Stimulated activated CD4-positive, alpha-beta T cell treated with anti-CD3 and anti-CD28 coated beads, Interleukin-15, amount 100 ng/mL, for 48 hours (primary cell): Measurements from ENCODE around the gene RAB4B.
"Not testable (repeated sequence)": the region's sequence is repeated elsewhere in the genome, so short reads cannot be mapped to it uniquely, and the experiment has no call there.

Experiments used
- DNase-seq, 2 donors: peaks; one replicate each; pipeline ENCODE4 v3.0.0-alpha.2; 2020; ENCODE audit warnings: low read depth in 2 of 2

Gene RAB4B

GRCh38 chr19:40750874-40751537 lies 27.0 kb upstream of the RAB4B start, which contains the start of gene SNRPA:
Gene SNRPA (plus strand): TSS chr19:40751203. CDS start chr19:40751409, 206 bp downstream.
- DNase-seq: peak; percentile 95 to 96

GRCh38 chr19:40752257-40752781 lies 25.7 kb upstream of the RAB4B start:
- no peak for DNase-seq

- DNase-seq: peak; percentile 54 to 61
Observed at GRCh38 chr19:40754611-40755247, 23.3 kb upstream of the RAB4B start.

GRCh38 chr19:40755248-40755624 lies 22.8 kb upstream of the RAB4B start:
- DNase-seq: no peak

- no peak for DNase-seq
Observed at GRCh38 chr19:40755791-40756190, 22.3 kb upstream of the RAB4B start.

GRCh38 chr19:40756502-40757110 lies 21.4 kb upstream of the RAB4B start:
- DNase-seq: no peak

- no peak for DNase-seq
Observed at GRCh38 chr19:40758491-40758890, 19.6 kb upstream of the RAB4B start.

- DNase-seq: no peak
Observed at GRCh38 chr19:40759352-40759751, 18.7 kb upstream of the RAB4B start.

- DNase-seq: no peak
Observed at GRCh38 chr19:40762754-40763470, 15.1 kb upstream of the RAB4B start.

- no peak for DNase-seq
Observed at GRCh38 chr19:40763526-40763925, 14.5 kb upstream of the RAB4B start.

GRCh38 chr19:40763963-40764362 lies 14.1 kb upstream of the RAB4B start:
- no peak for DNase-seq

- DNase-seq: not testable (repeated sequence)
Observed at GRCh38 chr19:40766385-40766784, 11.7 kb upstream of the RAB4B start.

GRCh38 chr19:40768869-40769268 lies 9.2 kb upstream of the RAB4B start:
- no peak for DNase-seq

- not testable (repeated sequence) for DNase-seq
Observed at GRCh38 chr19:40771101-40771862, 6.8 kb upstream of the RAB4B start.

- no peak for DNase-seq
Observed at GRCh38 chr19:40774916-40775631, 3.0 kb upstream of the RAB4B start, which contains the start of gene MIA. Gene MIA (plus strand): TSS chr19:40775521. CDS start chr19:40775543, 22 bp downstream.

GRCh38 chr19:40775632-40776022 lies 2.4 kb upstream of the RAB4B start:
- DNase-seq: no peak

GRCh38 chr19:40776364-40776763 lies 1.7 kb upstream of the RAB4B start:
- no peak for DNase-seq

- peak; percentile 85 to 88 for DNase-seq
Observed at GRCh38 chr19:40776932-40777644, 959 bp upstream of the RAB4B start.

GRCh38 chr19:40777645-40777936 lies 456 bp upstream of the RAB4B start:
- no peak for DNase-seq

- no peak for DNase-seq
Observed at GRCh38 chr19:40778706-40779284, 748 bp downstream of the RAB4B start.
